Measurements from ENCODE around the gene TPH2.

The TPH2 gene

GRCh38 chr12:72037006-72037795 is 98.6 kb downstream of the TPH2 start:
- no peak for DNase-seq

GRCh38 chr12:72041811-72042210 is 103.2 kb downstream of the TPH2 start:
- no peak for DNase-seq

- no peak for DNase-seq
Observed at GRCh38 chr12:72053604-72054003, 115.0 kb downstream of the TPH2 start.

- DNase-seq: no peak
Observed at GRCh38 chr12:72054511-72054910, 115.9 kb downstream of the TPH2 start.

- DNase-seq: peak; percentile 28
Observed at GRCh38 chr12:72057330-72057914, 118.8 kb downstream of the TPH2 start.

- DNase-seq: no peak
Observed at GRCh38 chr12:72063073-72063472, 124.4 kb downstream of the TPH2 start.

- DNase-seq: no peak
Observed at GRCh38 chr12:72071030-72071429, 132.4 kb downstream of the TPH2 start.

GRCh38 chr12:72072592-72073212 is 134.1 kb downstream of the TPH2 start:
- peak; percentile 75 for DNase-seq

GRCh38 chr12:72074065-72074464 is 135.4 kb downstream of the TPH2 start:
- DNase-seq: peak; percentile 4

- no peak for DNase-seq
Observed at GRCh38 chr12:72074956-72075355, 136.3 kb downstream of the TPH2 start.

GRCh38 chr12:72075401-72075800 is 136.8 kb downstream of the TPH2 start:
- no peak for DNase-seq

- no peak for DNase-seq
Observed at GRCh38 chr12:72075891-72076557, 137.4 kb downstream of the TPH2 start.

- no peak for DNase-seq
Observed at GRCh38 chr12:72076558-72076915, 137.9 kb downstream of the TPH2 start.

GRCh38 chr12:72077111-72077820 is 138.6 kb downstream of the TPH2 start:
- DNase-seq: no peak

GRCh38 chr12:72081777-72082176 is 143.1 kb downstream of the TPH2 start:
- DNase-seq: peak; percentile 13
